ENCODE measurements around the gene HDGFL2. TPM values are rescaled to one million over a fixed set of nuclear protein-coding genes. Genes with fewer than 3 reads are reported as not detected.

Gene HDGFL2
- total and polyA plus RNA-seq, 4 donors, result 3.4 to 15.7 (median 14.1) TPM

- Histone ChIP-seq H3K9me3 (ENCODE audit: control insufficient read depth in 4 of 4, low read length in 3 of 4) (no peaks in the 10 kb centered on the region), H3K4me1 (ENCODE audit: control insufficient read depth in 4 of 4, insufficient read depth in 4 of 4, low read length in 3 of 4) (no peaks in the 10 kb centered on the region), H3K27ac (ENCODE audit: low read depth in 1 of 2, low read length in 2 of 2) (no peak overlapping the region), H3K4me3 (ENCODE audit: low read depth in 1 of 3, low read length in 3 of 3) (no peak overlapping the region), H3K9ac (ENCODE audit: low read depth in 1 of 2, low read length in 2 of 2) (no peak overlapping the region), H3K36me3 (ENCODE audit: control insufficient read depth in 4 of 4, insufficient read depth in 3 of 4, low read depth in 1 of 4, low read length in 3 of 4) (peaks cover 11 to 58% (median 24%) of the 10 kb centered on the region in 4 donors), H3K27me3 (ENCODE audit: control insufficient read depth in 4 of 4, insufficient read depth in 4 of 4, low read length in 3 of 4) (no peaks in the 10 kb centered on the region)
- TF ChIP-seq RAD21 (IDR thresholded peaks at IDR 0.05) (no peak), HNF4A (conservative IDR thresholded peaks at IDR 0.05) (no peak), HNF4G (IDR thresholded peaks at IDR 0.05) (no peak), NR2F2 (IDR thresholded peaks at IDR 0.05) (no peak), GABPA (IDR thresholded peaks at IDR 0.05 in 1 of 2, conservative IDR thresholded peaks at IDR 0.05 in 1 of 2) (no peak), JUND (IDR thresholded peaks at IDR 0.05) (no peak), TAF1 (conservative IDR thresholded peaks at IDR 0.05) (no peak), RXRA (IDR thresholded peaks at IDR 0.05) (no peak)
- TF ChIP-seq, protein P1, sequence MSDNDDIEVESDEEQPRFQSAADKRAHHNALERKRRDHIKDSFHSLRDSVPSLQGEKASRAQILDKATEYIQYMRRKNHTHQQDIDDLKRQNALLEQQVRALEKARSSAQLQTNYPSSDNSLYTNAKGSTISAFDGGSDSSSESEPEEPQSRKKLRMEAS (IDR thresholded peaks at IDR 0.05), result no peak
- TF ChIP-seq, protein P2, sequence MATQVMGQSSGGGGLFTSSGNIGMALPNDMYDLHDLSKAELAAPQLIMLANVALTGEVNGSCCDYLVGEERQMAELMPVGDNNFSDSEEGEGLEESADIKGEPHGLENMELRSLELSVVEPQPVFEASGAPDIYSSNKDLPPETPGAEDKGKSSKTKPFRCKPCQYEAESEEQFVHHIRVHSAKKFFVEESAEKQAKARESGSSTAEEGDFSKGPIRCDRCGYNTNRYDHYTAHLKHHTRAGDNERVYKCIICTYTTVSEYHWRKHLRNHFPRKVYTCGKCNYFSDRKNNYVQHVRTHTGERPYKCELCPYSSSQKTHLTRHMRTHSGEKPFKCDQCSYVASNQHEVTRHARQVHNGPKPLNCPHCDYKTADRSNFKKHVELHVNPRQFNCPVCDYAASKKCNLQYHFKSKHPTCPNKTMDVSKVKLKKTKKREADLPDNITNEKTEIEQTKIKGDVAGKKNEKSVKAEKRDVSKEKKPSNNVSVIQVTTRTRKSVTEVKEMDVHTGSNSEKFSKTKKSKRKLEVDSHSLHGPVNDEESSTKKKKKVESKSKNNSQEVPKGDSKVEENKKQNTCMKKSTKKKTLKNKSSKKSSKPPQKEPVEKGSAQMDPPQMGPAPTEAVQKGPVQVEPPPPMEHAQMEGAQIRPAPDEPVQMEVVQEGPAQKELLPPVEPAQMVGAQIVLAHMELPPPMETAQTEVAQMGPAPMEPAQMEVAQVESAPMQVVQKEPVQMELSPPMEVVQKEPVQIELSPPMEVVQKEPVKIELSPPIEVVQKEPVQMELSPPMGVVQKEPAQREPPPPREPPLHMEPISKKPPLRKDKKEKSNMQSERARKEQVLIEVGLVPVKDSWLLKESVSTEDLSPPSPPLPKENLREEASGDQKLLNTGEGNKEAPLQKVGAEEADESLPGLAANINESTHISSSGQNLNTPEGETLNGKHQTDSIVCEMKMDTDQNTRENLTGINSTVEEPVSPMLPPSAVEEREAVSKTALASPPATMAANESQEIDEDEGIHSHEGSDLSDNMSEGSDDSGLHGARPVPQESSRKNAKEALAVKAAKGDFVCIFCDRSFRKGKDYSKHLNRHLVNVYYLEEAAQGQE (IDR thresholded peaks at IDR 0.05), result no peak
- TF ChIP-seq, protein P3, sequence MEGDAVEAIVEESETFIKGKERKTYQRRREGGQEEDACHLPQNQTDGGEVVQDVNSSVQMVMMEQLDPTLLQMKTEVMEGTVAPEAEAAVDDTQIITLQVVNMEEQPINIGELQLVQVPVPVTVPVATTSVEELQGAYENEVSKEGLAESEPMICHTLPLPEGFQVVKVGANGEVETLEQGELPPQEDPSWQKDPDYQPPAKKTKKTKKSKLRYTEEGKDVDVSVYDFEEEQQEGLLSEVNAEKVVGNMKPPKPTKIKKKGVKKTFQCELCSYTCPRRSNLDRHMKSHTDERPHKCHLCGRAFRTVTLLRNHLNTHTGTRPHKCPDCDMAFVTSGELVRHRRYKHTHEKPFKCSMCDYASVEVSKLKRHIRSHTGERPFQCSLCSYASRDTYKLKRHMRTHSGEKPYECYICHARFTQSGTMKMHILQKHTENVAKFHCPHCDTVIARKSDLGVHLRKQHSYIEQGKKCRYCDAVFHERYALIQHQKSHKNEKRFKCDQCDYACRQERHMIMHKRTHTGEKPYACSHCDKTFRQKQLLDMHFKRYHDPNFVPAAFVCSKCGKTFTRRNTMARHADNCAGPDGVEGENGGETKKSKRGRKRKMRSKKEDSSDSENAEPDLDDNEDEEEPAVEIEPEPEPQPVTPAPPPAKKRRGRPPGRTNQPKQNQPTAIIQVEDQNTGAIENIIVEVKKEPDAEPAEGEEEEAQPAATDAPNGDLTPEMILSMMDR (IDR thresholded peaks at IDR 0.05; ENCODE audit: low read depth, low read length, missing input control), result no peak
- no peak for DNase-seq (ENCODE audit: low spot score)
- 94% methylated on average over 37 of the region's 37 CpGs for WGBS
These were observed 38.5 kb downstream of the HDGFL2 start for GRCh38 chr19:4510435-4511255.

- WGBS, result 84% methylated on average over 27 of the region's 27 CpGs
- peaks cover 7 to 55% (median 24%) of the 10 kb centered on the region in 4 donors for H3K36me3 ChIP-seq (ENCODE audit: control insufficient read depth in 4 of 4, insufficient read depth in 3 of 4, low read depth in 1 of 4, low read length in 3 of 4)
These were observed 39.4 kb downstream of the HDGFL2 start for GRCh38 chr19:4511300-4512054.

More at GRCh38 chr19:4511300-4512054, 39.4 kb downstream of the HDGFL2 start:
- Histone ChIP-seq H3K4me3 (ENCODE audit: low read depth in 1 of 3, low read length in 3 of 3) (no peak overlapping the region), H3K9ac (ENCODE audit: low read depth in 1 of 2, low read length in 2 of 2) (no peak overlapping the region), H3K4me1 (ENCODE audit: control insufficient read depth in 4 of 4, insufficient read depth in 4 of 4, low read length in 3 of 4) (peaks cover 0 to 2% (median under 1%) of the 10 kb centered on the region in 4 donors), H3K27ac (ENCODE audit: low read depth in 1 of 2, low read length in 2 of 2) (no peak overlapping the region), H3K27me3 (ENCODE audit: control insufficient read depth in 4 of 4, insufficient read depth in 4 of 4, low read length in 3 of 4) (no peaks in the 10 kb centered on the region), H3K9me3 (ENCODE audit: control insufficient read depth in 4 of 4, low read length in 3 of 4) (no peaks in the 10 kb centered on the region)
- TF ChIP-seq FOXA1 (IDR thresholded peaks at IDR 0.05), result no peak
- TF ChIP-seq RXRA (IDR thresholded peaks at IDR 0.05), result no peak
- no peak for TF ChIP-seq HNF4A (conservative IDR thresholded peaks at IDR 0.05)
- TF ChIP-seq SP1 (IDR thresholded peaks at IDR 0.05), result no peak
- no peak for TF ChIP-seq NR2F2 (IDR thresholded peaks at IDR 0.05)
- TF ChIP-seq JUND (IDR thresholded peaks at IDR 0.05), result no peak
- DNase-seq (ENCODE audit: low spot score), result no peak

All from liver (tissue), 9 donors.